RWPE2 (cell line): Measurements from ENCODE around the gene GALNT2.

ENCODE experiments used
- ATAC-seq: fragments of 200-7000 bp; cut with Tn5 transposase; 3 replicates; pipeline ENCODE4 v1.9.1; 2021; ENCODE audit warnings: low read depth
- DNase-seq: peaks from one replicate; pipeline ENCODE4 v3.0.0-alpha.2; 2020; ENCODE audit warnings: low spot score
- H3K27ac ChIP-seq: fragments of 450-650 bp; 2 replicates; pipeline ENCODE4 v1.5.1; 2017; ENCODE audit warnings: mild to moderate bottlenecking; ENCODE audit not compliant: poor library complexity, severe bottlenecking
- H3K27me3 ChIP-seq: fragments of 250-450 bp; sonication (Bioruptor Pico); 2 replicates; pipeline ENCODE4 v1.5.1; 2021; ENCODE audit warnings: mild to moderate bottlenecking, moderate library complexity; ENCODE audit not compliant: insufficient read depth, poor library complexity, severe bottlenecking
- H3K36me3 ChIP-seq: fragments of 250-450 bp; sonication (Bioruptor Pico); 2 replicates; pipeline ENCODE4 v1.5.1; 2020; ENCODE audit warnings: low read depth, mild to moderate bottlenecking, moderate library complexity
- H3K4me1 ChIP-seq: fragments of 250-450 bp; sonication (Bioruptor Pico); 2 replicates; pipeline ENCODE4 v1.5.1; 2021; ENCODE audit warnings: mild to moderate bottlenecking, moderate library complexity; ENCODE audit not compliant: insufficient read depth, poor library complexity, severe bottlenecking
- H3K4me3 ChIP-seq: fragments of 250-450 bp; sonication (Bioruptor Pico); 2 replicates; pipeline ENCODE4 v1.5.1; 2021; ENCODE audit warnings: mild to moderate bottlenecking, moderate library complexity; ENCODE audit not compliant: severe bottlenecking
- H3K9me3 ChIP-seq: fragments of 250-450 bp; sonication (Bioruptor Pico); 2 replicates; pipeline ENCODE4 v1.5.1; 2021; ENCODE audit warnings: mild to moderate bottlenecking, moderate library complexity; ENCODE audit not compliant: severe bottlenecking
- TF ChIP-seq, protein P1 (sequence below): fragments of 450-650 bp; IDR thresholded peaks from one replicate; pipeline ENCODE4 v1.5.1; 2017; ENCODE audit warnings: mild to moderate bottlenecking, moderate library complexity; ENCODE audit not compliant: poor library complexity, severe bottlenecking

Gene GALNT2

DNA sequence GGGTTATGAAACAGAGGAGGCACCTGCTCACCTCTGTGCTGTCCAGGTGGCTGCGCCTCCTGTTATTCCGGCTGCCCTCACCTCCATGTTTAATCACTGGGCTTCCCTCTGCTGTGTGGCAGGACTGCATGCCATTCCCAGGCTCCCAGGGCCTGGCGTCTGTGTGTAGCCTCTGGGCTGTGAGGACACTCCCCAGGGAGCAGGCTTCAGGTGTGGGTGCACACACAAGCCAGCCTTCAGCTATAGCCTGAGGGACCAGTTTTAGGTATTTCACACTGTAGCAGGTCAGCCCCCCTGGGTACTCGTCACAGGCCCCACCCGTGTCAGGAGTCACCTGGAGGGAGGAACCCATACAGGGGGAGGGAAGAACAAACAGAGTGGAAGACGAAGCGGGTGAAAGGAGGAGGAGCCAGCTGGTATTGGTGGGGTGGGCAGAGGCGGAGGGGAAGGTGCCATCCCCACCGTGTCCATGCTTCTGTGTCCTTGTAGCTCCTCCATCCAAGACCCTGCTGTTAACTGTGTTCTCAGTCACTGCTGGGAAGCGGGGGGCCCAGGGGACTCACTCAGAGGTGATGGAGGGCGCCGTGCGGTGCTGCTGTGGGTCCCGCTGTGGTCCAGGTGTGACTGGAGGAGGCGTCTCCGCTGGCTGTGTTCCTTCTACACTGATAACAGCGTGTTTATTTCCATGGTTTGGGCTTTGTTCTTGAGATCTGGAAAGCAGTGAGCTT, 200.5 kb downstream of the GALNT2 start:
- Histone ChIP-seq H3K9me3 (no peaks in the 10 kb centered on the region), H3K36me3 (no peaks in the 10 kb centered on the region), H3K27ac (no peak overlapping the region), H3K27me3 (no peaks in the 10 kb centered on the region), H3K4me3 (no peak overlapping the region), H3K4me1 (no peaks in the 10 kb centered on the region)
- DNase-seq (no peak), ATAC-seq (no peak)
- TF ChIP-seq, protein P1, sequence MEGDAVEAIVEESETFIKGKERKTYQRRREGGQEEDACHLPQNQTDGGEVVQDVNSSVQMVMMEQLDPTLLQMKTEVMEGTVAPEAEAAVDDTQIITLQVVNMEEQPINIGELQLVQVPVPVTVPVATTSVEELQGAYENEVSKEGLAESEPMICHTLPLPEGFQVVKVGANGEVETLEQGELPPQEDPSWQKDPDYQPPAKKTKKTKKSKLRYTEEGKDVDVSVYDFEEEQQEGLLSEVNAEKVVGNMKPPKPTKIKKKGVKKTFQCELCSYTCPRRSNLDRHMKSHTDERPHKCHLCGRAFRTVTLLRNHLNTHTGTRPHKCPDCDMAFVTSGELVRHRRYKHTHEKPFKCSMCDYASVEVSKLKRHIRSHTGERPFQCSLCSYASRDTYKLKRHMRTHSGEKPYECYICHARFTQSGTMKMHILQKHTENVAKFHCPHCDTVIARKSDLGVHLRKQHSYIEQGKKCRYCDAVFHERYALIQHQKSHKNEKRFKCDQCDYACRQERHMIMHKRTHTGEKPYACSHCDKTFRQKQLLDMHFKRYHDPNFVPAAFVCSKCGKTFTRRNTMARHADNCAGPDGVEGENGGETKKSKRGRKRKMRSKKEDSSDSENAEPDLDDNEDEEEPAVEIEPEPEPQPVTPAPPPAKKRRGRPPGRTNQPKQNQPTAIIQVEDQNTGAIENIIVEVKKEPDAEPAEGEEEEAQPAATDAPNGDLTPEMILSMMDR, result no peak

DNA sequence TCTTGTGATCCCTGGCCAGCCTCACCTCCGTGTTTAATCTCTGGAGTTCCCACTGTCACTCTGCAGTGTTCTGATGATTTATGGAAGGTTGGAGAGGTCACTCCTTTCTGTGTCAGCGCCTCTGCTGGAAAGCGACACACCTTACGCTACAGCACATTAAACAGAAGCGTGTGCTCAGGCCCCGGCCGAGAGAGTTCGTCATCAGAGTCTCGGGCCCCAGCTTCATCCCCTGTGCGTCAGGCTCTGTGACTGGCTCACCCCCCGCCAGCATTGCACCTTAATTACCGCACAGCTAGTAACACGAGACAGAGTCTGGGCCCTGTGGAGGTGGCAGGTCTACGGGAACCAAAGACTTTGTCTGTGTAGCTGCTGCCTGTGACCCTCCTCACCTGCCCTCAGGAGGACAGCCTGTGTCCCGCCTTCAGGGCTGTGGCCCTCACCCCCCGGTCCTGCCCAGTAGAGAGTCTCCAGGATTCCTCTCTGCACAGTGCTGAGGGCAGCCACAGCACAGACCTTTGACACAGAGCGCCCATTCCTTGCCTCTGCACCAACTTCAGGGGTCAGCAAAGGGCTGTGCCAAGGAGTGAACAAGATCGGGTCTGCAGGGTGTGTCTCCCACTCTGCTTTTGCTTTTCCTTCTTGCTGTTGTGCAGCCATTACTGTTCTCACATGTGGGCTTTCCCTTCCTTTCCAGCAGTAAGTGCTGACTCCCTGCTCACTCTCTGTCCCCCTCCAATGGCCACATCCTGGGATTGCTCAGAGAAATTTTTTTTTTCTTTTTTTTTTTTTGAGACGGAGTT, 201.5 kb downstream of the GALNT2 start:
- Histone ChIP-seq H3K36me3 (no peaks in the 10 kb centered on the region), H3K4me3 (no peak overlapping the region), H3K9me3 (no peaks in the 10 kb centered on the region), H3K27me3 (no peaks in the 10 kb centered on the region), H3K27ac (no peak overlapping the region), H3K4me1 (no peaks in the 10 kb centered on the region)
- ATAC-seq (no peak; the same call in 2 of the 3 replicates), DNase-seq (no peak)
- TF ChIP-seq, protein P1, result peak; percentile 39

DNA sequence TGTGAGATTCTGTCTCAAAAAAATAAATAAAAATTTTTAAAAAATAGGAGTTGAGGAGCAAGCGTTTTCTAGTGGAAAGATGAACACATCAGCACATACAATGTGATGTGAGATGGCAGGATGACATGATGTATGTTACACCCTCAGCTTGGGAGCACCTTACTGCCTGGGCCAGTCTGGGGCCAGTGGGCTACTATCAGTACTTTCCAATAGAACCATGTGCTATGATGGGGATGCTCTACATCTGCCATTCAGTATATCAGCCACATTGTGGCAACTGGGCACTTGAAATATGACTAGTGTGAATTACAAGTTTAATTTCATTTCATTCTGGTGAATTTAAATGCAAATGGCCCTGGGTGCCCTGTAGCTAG, 203.1 kb downstream of the GALNT2 start:
- no peaks in the 10 kb centered on the region for H3K27me3 ChIP-seq
- no peak for ATAC-seq
- no peak for DNase-seq
- no peak overlapping the region for H3K4me3 ChIP-seq
- H3K4me1 ChIP-seq, result no peaks in the 10 kb centered on the region
- H3K36me3 ChIP-seq, result peaks cover 8% of the 10 kb centered on the region
- TF ChIP-seq, protein P1, result no peak
- no peak overlapping the region for H3K27ac ChIP-seq
- no peaks in the 10 kb centered on the region for H3K9me3 ChIP-seq

DNA sequence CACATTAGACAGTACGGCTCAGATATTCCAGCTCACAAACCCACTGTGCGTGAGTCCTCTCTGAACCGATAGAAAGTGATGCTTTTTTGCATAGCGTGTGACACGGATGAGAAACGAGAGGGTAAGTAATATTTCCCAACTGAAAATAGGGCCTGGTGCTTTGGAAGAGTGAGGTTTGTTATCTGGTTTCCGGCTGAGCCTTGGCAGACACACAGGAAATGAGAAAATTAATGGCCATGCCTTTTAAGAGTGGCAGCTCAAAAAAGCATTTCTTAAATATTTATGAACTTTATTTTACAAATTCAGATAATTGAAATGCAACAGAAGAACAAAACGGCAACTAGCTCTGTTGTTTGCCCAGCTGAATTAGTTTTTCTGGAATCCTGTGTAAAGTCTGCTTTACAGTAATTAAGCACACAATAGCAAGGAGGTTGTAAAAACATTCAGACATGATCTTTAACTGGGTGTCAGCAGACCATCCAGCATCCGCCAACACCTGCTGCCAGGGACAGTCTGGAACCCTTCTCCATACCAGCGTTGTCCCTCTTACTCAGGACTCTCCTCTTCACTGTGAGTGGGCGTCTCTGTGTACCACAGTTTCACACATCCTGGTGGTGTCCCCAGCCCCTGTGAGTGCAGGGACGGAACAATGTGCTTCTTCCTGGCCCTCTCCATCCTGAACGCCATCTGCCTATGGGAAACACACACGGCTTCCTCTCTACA, 203.7 kb downstream of the GALNT2 start:
- TF ChIP-seq, protein P1, result no peak
- no peaks in the 10 kb centered on the region for H3K4me1 ChIP-seq
- ATAC-seq (no peak), DNase-seq (no peak)
- H3K27me3 ChIP-seq, result no peaks in the 10 kb centered on the region
- peaks cover 12% of the 10 kb centered on the region for H3K36me3 ChIP-seq
- H3K9me3 ChIP-seq, result no peaks in the 10 kb centered on the region
- no peak overlapping the region for H3K27ac ChIP-seq
- H3K4me3 ChIP-seq, result no peak overlapping the region
